GM12801 (cell line): ENCODE data around the gene SLC25A21.

ENCODE experiments used
- CTCF ChIP-seq: IDR thresholded peaks from one replicate; pipeline ENCODE4 v1.5.1; 2011; ENCODE audit warnings: control low read depth; ENCODE audit not compliant: insufficient read length; ENCODE audit errors: extremely low read depth

SLC25A21 gene

GRCh38 chr14:37171678-37172023 is 755 bp downstream of the SLC25A21 start:
- TF ChIP-seq CTCF = no peak

- no peak for TF ChIP-seq CTCF
Measured at GRCh38 chr14:37170993-37171392, 1.4 kb downstream of the SLC25A21 start.

- TF ChIP-seq CTCF = no peak
Measured at GRCh38 chr14:37170237-37170636, 2.2 kb downstream of the SLC25A21 start.

GRCh38 chr14:37168721-37169120 is 3.7 kb downstream of the SLC25A21 start:
- no peak for TF ChIP-seq CTCF

DNA sequence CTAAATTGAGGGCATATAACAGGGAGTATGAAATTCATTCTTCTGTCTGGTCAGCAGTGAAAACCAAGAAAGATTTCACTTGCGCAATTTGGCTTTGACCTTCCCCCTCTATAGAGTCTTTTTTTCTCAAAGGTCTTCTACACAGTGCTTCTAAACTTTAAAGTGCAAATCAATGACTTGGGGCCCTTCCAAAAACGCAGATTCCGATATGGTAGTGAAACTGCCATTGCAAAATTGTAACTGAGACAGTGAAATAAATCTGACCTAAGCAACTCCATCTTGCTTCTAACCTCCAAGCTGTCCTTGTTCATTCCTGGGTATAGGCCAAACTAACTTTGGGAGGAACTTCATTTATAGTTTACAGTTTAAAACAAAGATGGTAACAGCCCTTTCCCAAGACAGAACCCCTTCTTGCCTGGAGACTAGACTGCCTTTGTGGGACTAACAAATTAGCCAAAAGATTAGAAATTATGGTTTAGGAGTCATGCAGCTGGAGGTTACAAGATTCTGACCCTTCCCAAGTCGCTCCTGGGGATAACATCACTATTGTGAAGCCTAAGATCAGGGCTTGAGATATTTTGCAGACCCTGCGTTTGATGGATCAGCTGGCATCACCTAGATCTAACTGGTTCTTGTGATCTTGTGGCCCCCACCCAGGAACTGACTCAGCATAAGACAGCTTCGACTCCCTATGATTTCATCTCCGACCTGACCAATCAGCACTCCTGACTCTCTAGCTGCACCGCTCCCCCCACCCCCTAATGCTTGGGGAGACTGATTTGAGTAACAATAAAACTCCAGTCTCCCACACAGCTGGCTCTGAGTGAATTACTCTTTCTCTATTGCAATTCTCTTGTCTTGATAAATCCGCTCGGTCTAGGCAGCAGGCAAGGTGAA is 5.0 kb downstream of the SLC25A21 start:
- no peak for TF ChIP-seq CTCF

- TF ChIP-seq CTCF = no peak
Measured at GRCh38 chr14:37165794-37166193, 6.6 kb downstream of the SLC25A21 start.

DNA sequence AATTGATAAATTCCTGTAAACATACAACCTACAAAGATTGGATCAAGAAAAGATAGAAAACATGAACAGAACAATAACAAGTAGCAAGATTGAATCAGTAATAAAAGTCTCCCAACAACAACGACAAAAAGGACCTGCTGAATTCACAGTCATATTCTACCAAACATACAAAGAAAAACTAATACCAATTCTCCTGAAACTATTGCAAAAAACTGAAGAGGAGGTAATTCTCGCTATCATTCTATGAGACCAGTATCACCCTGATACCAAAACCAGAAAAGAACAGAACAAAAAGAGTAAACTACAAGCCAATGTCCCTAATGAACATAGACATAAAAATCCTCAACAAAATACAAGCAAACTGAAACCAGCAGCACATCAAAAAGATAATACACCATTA is 14.4 kb downstream of the SLC25A21 start:
- no peak for TF ChIP-seq CTCF
